H1 (cell line): ENCODE results near the gene SCRG1. TPM values are rescaled to one million over a fixed set of nuclear protein-coding genes. Genes with fewer than 3 reads are reported as not detected.

ENCODE experiments used
- BACH1 ChIP-seq: IDR thresholded peaks from 2 replicates; pipeline ENCODE4 v1.6.1; 2012; ENCODE audit warnings: low read length, improper control_type of control experiment
- BCL11A ChIP-seq, 2 experiments: IDR thresholded peaks; one replicate each; pipeline ENCODE4 v1.6.1; 2011; ENCODE audit warnings: low read depth in 2 of 2, low read length in 2 of 2, mild to moderate bottlenecking in 2 of 2
- BRCA1 ChIP-seq: IDR thresholded peaks from 2 replicates; pipeline ENCODE4 v1.6.1; 2012; ENCODE audit warnings: low read depth, low read length, improper control_type of control experiment
- EZH2 ChIP-seq: fragments of 200-600 bp; sonication (generic); IDR thresholded peaks from 2 replicates; pipeline ENCODE4 v1.7.1; 2012; ENCODE audit warnings: low read depth, mild to moderate bottlenecking, moderate library complexity, low read length, inconsistent platforms; ENCODE audit not compliant: severe bottlenecking
- FOSL1 ChIP-seq: IDR thresholded peaks from 2 replicates; pipeline ENCODE4 v1.6.1; 2011; ENCODE audit warnings: mild to moderate bottlenecking, low read depth, low read length, moderate library complexity; ENCODE audit not compliant: insufficient read depth
- JUND ChIP-seq: IDR thresholded peaks from 2 replicates; pipeline ENCODE4 v1.6.1; 2011; ENCODE audit warnings: mild to moderate bottlenecking, improper control_type of control experiment, low read length
- MAFK ChIP-seq: IDR thresholded peaks from 2 replicates; pipeline ENCODE4 v1.6.1; 2012; ENCODE audit warnings: low read depth, mild to moderate bottlenecking, improper control_type of control experiment, low read length
- RFX5 ChIP-seq: IDR thresholded peaks from 2 replicates; pipeline ENCODE4 v1.6.1; 2011; ENCODE audit warnings: low read depth, low read length, improper control_type of control experiment, borderline replicate concordance
- RXRA ChIP-seq: IDR thresholded peaks from 2 replicates; pipeline ENCODE4 v1.6.1; 2011; ENCODE audit warnings: low read depth, mild to moderate bottlenecking, low read length, moderate library complexity; ENCODE audit not compliant: insufficient read depth
- YY1 ChIP-seq: IDR thresholded peaks from 2 replicates; pipeline ENCODE4 v1.6.1; 2011; ENCODE audit warnings: low read depth, mild to moderate bottlenecking, low read length
- polyA plus RNA-seq, 7 experiments: library from polyadenylated mRNA; depleted of rRNA in 3 of 7; stranded (reverse) in 5 of 7; unstranded in 2 of 7; fragments of >200 nt in 5 of 7; fragments of 200-250 nt in 2 of 7; gene quantifications; 1 replicate in 5 of 7; 2 replicates in 1 of 7; 4 replicates in 1 of 7; pipeline versions ENCODE4 v1.2.1 to v1.2.3, GENCODE V29; 2011 to 2013; ENCODE audit warnings: missing spikeins in 2 of 7, mixed read lengths in 2 of 7
- total RNA-seq: library from RNA; stranded (reverse); fragmentation: NEBNext Ultra II Directional; extraction: Animal tissue kit (Norgen Biotek cat#: 25700); gene quantifications from 2 replicates; pipeline ENCODE4 v1.2.1, GENCODE V29; 2021
- TF ChIP-seq, protein P1 (sequence below), 3 experiments: IDR thresholded peaks; 1 replicate in 2 of 3; 2 replicates in 1 of 3; pipeline versions ENCODE4 v1.5.1 to v1.6.1; 2011; ENCODE audit warnings: low read length in 3 of 3, mild to moderate bottlenecking in 3 of 3, inconsistent platforms in 2 of 3, low read depth in 1 of 3, moderate library complexity in 1 of 3; ENCODE audit not compliant: insufficient read depth in 1 of 3; ENCODE audit errors: control extremely low read depth in 1 of 3
- TF ChIP-seq, protein P2 (sequence below): IDR thresholded peaks from 2 replicates; pipeline ENCODE4 v1.6.1; 2011; ENCODE audit warnings: low read length, improper control_type of control experiment

The SCRG1 gene
- total and polyA plus RNA-seq, 2 of the 8 experiments (the other 6 are each of a cell fraction or from before 2014, with no cell fraction given), result not detected

DNA sequence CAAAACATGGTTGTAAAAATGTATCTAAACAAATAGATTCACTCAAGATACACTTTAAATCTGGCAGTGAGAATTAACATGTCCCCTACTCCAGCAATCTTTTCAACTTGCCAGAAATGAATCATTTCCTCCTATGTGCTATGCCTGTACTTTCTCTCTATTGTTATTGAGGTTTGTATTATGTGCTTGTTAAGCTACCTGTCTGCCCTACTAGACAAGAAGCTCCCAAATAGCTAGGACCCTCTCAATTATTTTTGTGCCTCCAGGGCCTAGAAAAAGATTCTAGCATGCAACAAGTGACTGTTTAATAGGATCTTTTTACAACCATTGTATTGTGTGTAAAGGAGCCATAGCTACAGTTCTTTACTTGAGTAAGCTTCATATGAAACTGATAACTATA, 31.6 kb downstream of the SCRG1 start (continued):
- no peak for TF ChIP-seq YY1
- no peak for TF ChIP-seq RXRA
- no peak for TF ChIP-seq BACH1
- no peak for TF ChIP-seq BRCA1
- TF ChIP-seq JUND, result no peak
- TF ChIP-seq FOSL1, result no peak
- TF ChIP-seq, protein P1, sequence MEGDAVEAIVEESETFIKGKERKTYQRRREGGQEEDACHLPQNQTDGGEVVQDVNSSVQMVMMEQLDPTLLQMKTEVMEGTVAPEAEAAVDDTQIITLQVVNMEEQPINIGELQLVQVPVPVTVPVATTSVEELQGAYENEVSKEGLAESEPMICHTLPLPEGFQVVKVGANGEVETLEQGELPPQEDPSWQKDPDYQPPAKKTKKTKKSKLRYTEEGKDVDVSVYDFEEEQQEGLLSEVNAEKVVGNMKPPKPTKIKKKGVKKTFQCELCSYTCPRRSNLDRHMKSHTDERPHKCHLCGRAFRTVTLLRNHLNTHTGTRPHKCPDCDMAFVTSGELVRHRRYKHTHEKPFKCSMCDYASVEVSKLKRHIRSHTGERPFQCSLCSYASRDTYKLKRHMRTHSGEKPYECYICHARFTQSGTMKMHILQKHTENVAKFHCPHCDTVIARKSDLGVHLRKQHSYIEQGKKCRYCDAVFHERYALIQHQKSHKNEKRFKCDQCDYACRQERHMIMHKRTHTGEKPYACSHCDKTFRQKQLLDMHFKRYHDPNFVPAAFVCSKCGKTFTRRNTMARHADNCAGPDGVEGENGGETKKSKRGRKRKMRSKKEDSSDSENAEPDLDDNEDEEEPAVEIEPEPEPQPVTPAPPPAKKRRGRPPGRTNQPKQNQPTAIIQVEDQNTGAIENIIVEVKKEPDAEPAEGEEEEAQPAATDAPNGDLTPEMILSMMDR (IDR thresholded peaks at IDR 0.05; ENCODE audit: control extremely low read depth in 1 of 3, insufficient read depth in 1 of 3, low read depth in 1 of 3, low read length in 3 of 3), result no peak
- TF ChIP-seq, protein P2, sequence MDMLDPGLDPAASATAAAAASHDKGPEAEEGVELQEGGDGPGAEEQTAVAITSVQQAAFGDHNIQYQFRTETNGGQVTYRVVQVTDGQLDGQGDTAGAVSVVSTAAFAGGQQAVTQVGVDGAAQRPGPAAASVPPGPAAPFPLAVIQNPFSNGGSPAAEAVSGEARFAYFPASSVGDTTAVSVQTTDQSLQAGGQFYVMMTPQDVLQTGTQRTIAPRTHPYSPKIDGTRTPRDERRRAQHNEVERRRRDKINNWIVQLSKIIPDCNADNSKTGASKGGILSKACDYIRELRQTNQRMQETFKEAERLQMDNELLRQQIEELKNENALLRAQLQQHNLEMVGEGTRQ, result no peak
- no peak for TF ChIP-seq EZH2
- TF ChIP-seq RFX5, result no peak
- no peak for TF ChIP-seq MAFK
- no peak for TF ChIP-seq BCL11A (IDR thresholded peaks at IDR 0.05; ENCODE audit: low read depth in 2 of 2, low read length in 2 of 2)
